ENCODE measurements around the gene CSNK2A2.

The CSNK2A2 gene

DNA sequence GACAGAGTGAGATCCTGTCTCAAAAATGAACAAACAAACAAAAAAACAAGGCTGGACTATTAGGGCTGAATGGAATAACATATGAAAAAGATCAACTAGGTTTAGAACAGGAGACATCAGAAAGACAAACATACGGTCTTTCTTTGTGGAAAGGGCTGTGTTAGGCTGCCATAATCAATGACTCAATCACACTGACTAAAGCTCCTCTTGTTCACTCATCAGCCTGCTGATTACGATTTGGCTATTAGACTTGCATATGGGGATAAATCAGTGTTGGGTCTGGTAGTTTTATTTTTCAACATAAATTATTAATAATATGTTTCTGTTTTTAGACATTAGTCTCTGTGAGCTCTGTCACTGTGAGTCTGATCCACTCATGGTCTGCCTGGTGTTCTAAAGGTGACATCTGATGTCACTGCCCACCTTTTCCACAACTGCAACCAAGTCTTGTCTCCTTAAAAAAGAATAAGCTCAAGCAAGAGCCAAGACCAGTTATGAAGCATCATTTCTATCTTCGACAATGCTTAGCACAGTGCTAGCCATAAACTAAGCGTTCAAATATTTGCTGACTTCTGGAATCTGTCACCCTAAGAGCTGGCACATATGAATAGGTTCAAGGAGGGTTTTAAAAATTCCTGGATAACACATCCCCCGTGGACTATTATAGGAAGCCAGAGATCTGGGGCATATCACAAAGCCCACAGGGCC is 79.0 kb downstream of the CSNK2A2 start:
- DNase-seq = no peak
- H2BK15ac ChIP-seq (replicated peaks; ENCODE audit: low read depth) = no peak overlapping the region
- H3K9ac ChIP-seq (ENCODE audit: low read length) = no peak overlapping the region
- H3K4me1 ChIP-seq (ENCODE audit: control insufficient read depth, low read depth, low read length) = no peaks in the 10 kb centered on the region
- H3K4me2 ChIP-seq (ENCODE audit: low read length) = no peak overlapping the region
- H2BK120ac ChIP-seq (ENCODE audit: low read depth, low read length) = no peak overlapping the region
- H3K18ac ChIP-seq (ENCODE audit: low read length) = no peak overlapping the region
- peaks cover 17% of the 10 kb centered on the region for H3K79me1 ChIP-seq (ENCODE audit: low read length)
- H3K36me3 ChIP-seq (ENCODE audit: control insufficient read depth, insufficient read depth, low read length) = peaks cover 8% of the 10 kb centered on the region
- H3K27me3 ChIP-seq (ENCODE audit: insufficient read depth, low read length, poor library complexity) = no peaks in the 10 kb centered on the region
- WGBS (ENCODE audit: extremely low coverage, insufficient coverage, low lambda C conversion rate) = no CpG with 5 or more reads among the region's 5 CpGs
- H2BK5ac ChIP-seq (ENCODE audit: low read length) = no peak overlapping the region
- H3K56ac ChIP-seq (ENCODE audit: low read length) = no peak overlapping the region
- H3K4me3 ChIP-seq (ENCODE audit: low read length) = no peak overlapping the region
- peaks cover 47% of the 10 kb centered on the region for H3K79me2 ChIP-seq (ENCODE audit: control insufficient read depth, insufficient read depth, low read length)
- H3K4ac ChIP-seq (ENCODE audit: low read depth, low read length) = no peak overlapping the region
- H2AK5ac ChIP-seq (ENCODE audit: low read length) = no peak overlapping the region
- no peak overlapping the region for H3K27ac ChIP-seq (ENCODE audit: low read depth, low read length)
- H4K8ac ChIP-seq (ENCODE audit: low read depth, low read length) = no peak overlapping the region
- no peak overlapping the region for H3K23ac ChIP-seq (ENCODE audit: low read length)
- H4K5ac ChIP-seq (ENCODE audit: low read length) = no peak overlapping the region

DNA sequence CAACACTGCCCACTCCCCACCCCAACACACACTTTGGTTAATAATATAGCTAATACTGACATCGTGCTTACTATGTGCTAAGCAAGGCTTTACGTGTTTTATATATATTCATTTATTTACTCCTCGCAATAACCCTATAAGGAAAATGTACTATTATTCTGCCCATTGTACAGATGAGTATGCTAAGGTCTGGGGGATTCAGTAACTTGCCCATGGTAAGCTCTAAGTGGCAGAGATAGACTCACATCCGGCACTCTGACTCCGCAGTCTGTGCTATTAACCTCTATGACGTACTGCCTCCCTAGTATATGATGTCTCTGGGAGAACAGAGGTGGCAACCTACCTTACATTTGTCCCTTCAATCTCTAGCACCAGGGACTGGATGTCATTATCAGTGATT is 81.4 kb downstream of the CSNK2A2 start:
- H2BK120ac ChIP-seq (ENCODE audit: low read depth, low read length) = no peak overlapping the region
- no peak overlapping the region for H2AK5ac ChIP-seq (ENCODE audit: low read length)
- H3K27me3 ChIP-seq (ENCODE audit: insufficient read depth, low read length, poor library complexity) = no peaks in the 10 kb centered on the region
- H3K56ac ChIP-seq (ENCODE audit: low read length) = no peak overlapping the region
- H3K4me2 ChIP-seq (ENCODE audit: low read length) = no peak overlapping the region
- no peak for DNase-seq
- H3K9ac ChIP-seq (ENCODE audit: low read length) = no peak overlapping the region
- peaks cover 38% of the 10 kb centered on the region for H3K79me2 ChIP-seq (ENCODE audit: control insufficient read depth, insufficient read depth, low read length)
- no peak overlapping the region for H3K27ac ChIP-seq (ENCODE audit: low read depth, low read length)
- peaks cover 17% of the 10 kb centered on the region for H3K79me1 ChIP-seq (ENCODE audit: low read length)
- no peak overlapping the region for H4K8ac ChIP-seq (ENCODE audit: low read depth, low read length)
- H2BK5ac ChIP-seq (ENCODE audit: low read length) = no peak overlapping the region
- no peak overlapping the region for H3K4me3 ChIP-seq (ENCODE audit: low read length)
- no peak overlapping the region for H4K5ac ChIP-seq (ENCODE audit: low read length)
- no peaks in the 10 kb centered on the region for H3K4me1 ChIP-seq (ENCODE audit: control insufficient read depth, low read depth, low read length)
- WGBS (ENCODE audit: extremely low coverage, insufficient coverage, low lambda C conversion rate) = no CpG with 5 or more reads among the region's 6 CpGs
- no peak overlapping the region for H3K23ac ChIP-seq (ENCODE audit: low read length)
- H2BK15ac ChIP-seq (replicated peaks; ENCODE audit: low read depth) = no peak overlapping the region
- H3K4ac ChIP-seq (ENCODE audit: low read depth, low read length) = no peak overlapping the region
- H3K18ac ChIP-seq (ENCODE audit: low read length) = no peak overlapping the region
- peaks cover 10% of the 10 kb centered on the region for H3K36me3 ChIP-seq (ENCODE audit: control insufficient read depth, insufficient read depth, low read length)

DNA sequence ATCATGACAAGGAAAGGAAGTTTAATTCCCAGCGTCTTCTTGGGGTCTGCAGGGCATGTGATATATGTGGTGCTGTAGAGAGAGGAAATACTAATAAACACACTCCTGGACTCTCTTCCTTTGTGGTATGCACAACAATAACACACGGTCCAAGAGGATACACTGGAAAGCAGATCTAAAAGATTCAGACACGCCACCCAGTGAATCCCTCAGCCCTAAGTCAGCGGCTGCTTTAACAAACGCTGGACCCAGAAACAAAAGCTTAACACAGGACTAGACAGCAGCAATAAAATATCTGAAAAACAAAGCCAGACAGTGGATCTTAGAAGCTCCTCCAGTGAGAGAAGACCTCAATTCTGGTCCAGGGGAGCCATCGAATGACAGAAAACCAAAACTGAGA is 81.8 kb downstream of the CSNK2A2 start:
- H2BK5ac ChIP-seq (ENCODE audit: low read length) = no peak overlapping the region
- H3K36me3 ChIP-seq (ENCODE audit: control insufficient read depth, insufficient read depth, low read length) = peaks cover 10% of the 10 kb centered on the region
- peaks cover 35% of the 10 kb centered on the region for H3K79me2 ChIP-seq (ENCODE audit: control insufficient read depth, insufficient read depth, low read length)
- no peak overlapping the region for H2BK120ac ChIP-seq (ENCODE audit: low read depth, low read length)
- H3K79me1 ChIP-seq (ENCODE audit: low read length) = peaks cover 17% of the 10 kb centered on the region
- no peak overlapping the region for H3K23ac ChIP-seq (ENCODE audit: low read length)
- H3K27me3 ChIP-seq (ENCODE audit: insufficient read depth, low read length, poor library complexity) = no peaks in the 10 kb centered on the region
- H3K4me3 ChIP-seq (ENCODE audit: low read length) = no peak overlapping the region
- H3K4me2 ChIP-seq (ENCODE audit: low read length) = no peak overlapping the region
- no peak overlapping the region for H3K18ac ChIP-seq (ENCODE audit: low read length)
- no peak overlapping the region for H3K9ac ChIP-seq (ENCODE audit: low read length)
- no peak for DNase-seq
- H3K4ac ChIP-seq (ENCODE audit: low read depth, low read length) = no peak overlapping the region
- no CpG with 5 or more reads among the region's 6 CpGs for WGBS (ENCODE audit: extremely low coverage, insufficient coverage, low lambda C conversion rate)
- no peak overlapping the region for H2BK15ac ChIP-seq (replicated peaks; ENCODE audit: low read depth)
- H2AK5ac ChIP-seq (ENCODE audit: low read length) = no peak overlapping the region
- H3K27ac ChIP-seq (ENCODE audit: low read depth, low read length) = no peak overlapping the region
- H3K4me1 ChIP-seq (ENCODE audit: control insufficient read depth, low read depth, low read length) = no peaks in the 10 kb centered on the region
- no peak overlapping the region for H4K8ac ChIP-seq (ENCODE audit: low read depth, low read length)
- no peak overlapping the region for H4K5ac ChIP-seq (ENCODE audit: low read length)
- no peak overlapping the region for H3K56ac ChIP-seq (ENCODE audit: low read length)

DNA sequence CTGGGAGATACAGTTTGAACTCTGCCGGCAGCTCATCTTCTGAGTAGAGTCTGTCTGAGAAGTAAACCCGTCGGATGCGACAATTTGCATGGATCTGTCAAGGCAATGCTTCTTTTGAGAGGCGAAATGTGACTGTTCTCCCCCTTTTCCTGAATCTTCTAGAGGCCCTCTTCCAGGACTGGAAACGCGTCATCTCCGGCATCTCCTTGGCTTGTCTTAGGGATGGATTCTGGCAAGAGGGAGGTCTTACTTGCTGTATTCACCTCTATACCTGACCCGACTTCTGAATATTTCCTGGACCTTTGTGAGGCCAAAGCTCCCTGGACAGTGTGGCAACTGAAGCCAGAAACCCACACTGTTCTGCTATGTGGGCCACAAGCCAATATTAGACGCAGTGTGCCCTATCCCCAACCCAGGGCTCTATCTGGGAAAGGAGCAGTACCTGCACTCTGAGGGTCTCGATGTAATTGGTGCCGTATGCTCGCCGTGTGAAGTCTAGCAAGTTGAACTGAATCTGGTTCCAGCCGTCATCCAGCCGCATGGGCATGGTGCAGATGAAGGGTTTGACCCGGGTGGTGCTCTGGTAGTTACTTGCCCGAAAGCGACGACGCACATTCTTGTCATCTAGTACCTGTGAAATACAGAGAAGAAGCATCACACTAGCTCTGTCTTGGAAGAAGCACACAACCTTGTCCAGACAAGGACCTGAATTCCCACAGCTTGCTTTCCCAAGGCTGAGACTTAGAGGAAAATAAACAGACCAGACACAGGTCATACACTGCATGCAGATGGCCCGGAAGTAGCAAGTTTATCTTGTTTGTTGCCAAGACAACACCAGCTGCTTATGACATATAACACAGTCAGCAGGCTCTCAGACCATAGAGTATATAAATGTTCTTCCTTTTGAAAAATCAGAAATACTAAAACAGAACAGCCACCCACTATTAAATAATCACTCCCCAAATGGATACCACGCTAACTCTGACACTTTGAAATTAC is 82.8 kb downstream of the CSNK2A2 start:
- H3K36me3 ChIP-seq (ENCODE audit: control insufficient read depth, insufficient read depth, low read length) = peaks cover 10% of the 10 kb centered on the region
- no peak overlapping the region for H2BK120ac ChIP-seq (ENCODE audit: low read depth, low read length)
- H3K4ac ChIP-seq (ENCODE audit: low read depth, low read length) = no peak overlapping the region
- H3K23ac ChIP-seq (ENCODE audit: low read length) = no peak overlapping the region
- H3K27ac ChIP-seq (ENCODE audit: low read depth, low read length) = no peak overlapping the region
- no peak overlapping the region for H2BK5ac ChIP-seq (ENCODE audit: low read length)
- H3K18ac ChIP-seq (ENCODE audit: low read length) = no peak overlapping the region
- no peak for DNase-seq
- peaks cover 25% of the 10 kb centered on the region for H3K79me2 ChIP-seq (ENCODE audit: control insufficient read depth, insufficient read depth, low read length)
- H3K4me3 ChIP-seq (ENCODE audit: low read length) = no peak overlapping the region
- peaks cover 13% of the 10 kb centered on the region for H3K79me1 ChIP-seq (ENCODE audit: low read length)
- H4K8ac ChIP-seq (ENCODE audit: low read depth, low read length) = no peak overlapping the region
- H4K5ac ChIP-seq (ENCODE audit: low read length) = no peak overlapping the region
- H3K9ac ChIP-seq (ENCODE audit: low read length) = no peak overlapping the region
- no peak overlapping the region for H2BK15ac ChIP-seq (replicated peaks; ENCODE audit: low read depth)
- H3K56ac ChIP-seq (ENCODE audit: low read length) = no peak overlapping the region
- H3K4me2 ChIP-seq (ENCODE audit: low read length) = no peak overlapping the region
- H3K4me1 ChIP-seq (ENCODE audit: control insufficient read depth, low read depth, low read length) = no peaks in the 10 kb centered on the region
- no CpG with 5 or more reads among the region's 23 CpGs for WGBS (ENCODE audit: extremely low coverage, insufficient coverage, low lambda C conversion rate)
- H3K27me3 ChIP-seq (ENCODE audit: insufficient read depth, low read length, poor library complexity) = no peaks in the 10 kb centered on the region
- no peak overlapping the region for H2AK5ac ChIP-seq (ENCODE audit: low read length)

DNA sequence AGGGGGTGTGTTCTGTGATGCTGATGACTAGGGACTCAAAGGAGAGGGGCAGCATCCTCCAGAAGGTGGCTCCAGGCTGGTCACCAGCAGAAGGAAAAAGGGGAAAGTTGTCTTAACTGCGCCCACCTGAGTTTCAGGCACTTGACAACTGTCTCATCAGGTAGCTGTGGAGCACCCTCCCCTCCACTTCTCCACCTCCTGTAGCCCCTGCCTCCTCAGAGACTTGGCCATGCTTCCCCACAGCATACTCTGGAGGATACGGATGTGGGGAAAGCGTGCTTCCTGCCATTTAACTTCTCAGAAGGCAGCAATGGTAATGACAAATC is 86.6 kb downstream of the CSNK2A2 start:
- no peak overlapping the region for H3K4me2 ChIP-seq (ENCODE audit: low read length)
- WGBS (ENCODE audit: extremely low coverage, insufficient coverage, low lambda C conversion rate) = no CpG with 5 or more reads among the region's 3 CpGs
- no peak overlapping the region for H3K9ac ChIP-seq (ENCODE audit: low read length)
- H2BK5ac ChIP-seq (ENCODE audit: low read length) = no peak overlapping the region
- H4K8ac ChIP-seq (ENCODE audit: low read depth, low read length) = no peak overlapping the region
- H2BK15ac ChIP-seq (replicated peaks; ENCODE audit: low read depth) = no peak overlapping the region
- no peak overlapping the region for H3K56ac ChIP-seq (ENCODE audit: low read length)
- no peak overlapping the region for H3K27ac ChIP-seq (ENCODE audit: low read depth, low read length)
- H3K27me3 ChIP-seq (ENCODE audit: insufficient read depth, low read length, poor library complexity) = no peaks in the 10 kb centered on the region
- no peak overlapping the region for H3K4me3 ChIP-seq (ENCODE audit: low read length)
- no peak overlapping the region for H2BK120ac ChIP-seq (ENCODE audit: low read depth, low read length)
- H3K79me2 ChIP-seq (ENCODE audit: control insufficient read depth, insufficient read depth, low read length) = no peaks in the 10 kb centered on the region
- H3K4me1 ChIP-seq (ENCODE audit: control insufficient read depth, low read depth, low read length) = no peaks in the 10 kb centered on the region
- H4K5ac ChIP-seq (ENCODE audit: low read length) = no peak overlapping the region
- H3K23ac ChIP-seq (ENCODE audit: low read length) = no peak overlapping the region
- DNase-seq = no peak
- H3K36me3 ChIP-seq (ENCODE audit: control insufficient read depth, insufficient read depth, low read length) = peaks cover 10% of the 10 kb centered on the region
- H2AK5ac ChIP-seq (ENCODE audit: low read length) = no peak overlapping the region
- no peak overlapping the region for H3K18ac ChIP-seq (ENCODE audit: low read length)
- H3K4ac ChIP-seq (ENCODE audit: low read depth, low read length) = no peak overlapping the region
- no peaks in the 10 kb centered on the region for H3K79me1 ChIP-seq (ENCODE audit: low read length)
